ENCODE data around the gene TJAP1.
"Not testable (repeated sequence)": the region's sequence is repeated elsewhere in the genome, so short reads cannot be mapped to it uniquely, and the experiment has no call there.

The TJAP1 gene

DNA sequence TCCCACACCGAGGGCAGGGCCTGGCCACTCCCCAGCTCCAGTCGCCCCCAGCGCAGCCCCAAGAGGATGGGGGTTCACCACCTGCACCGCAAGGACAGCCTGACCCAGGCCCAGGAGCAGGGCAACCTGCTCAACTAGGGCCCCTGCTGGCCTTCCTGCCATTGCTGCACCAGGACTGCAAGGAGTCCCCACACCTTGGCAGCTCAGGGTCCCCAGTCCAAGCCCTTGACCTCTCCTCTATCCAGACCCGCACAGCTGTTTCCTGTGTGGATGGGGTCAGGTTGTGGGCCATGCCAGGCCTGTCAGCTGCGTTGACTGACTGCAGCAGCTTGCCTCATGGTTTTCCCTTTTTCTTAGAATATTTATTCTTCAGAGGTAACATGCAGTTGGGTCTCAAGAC, 28.3 kb downstream of the TJAP1 start:
- DNase-seq, result no peak

DNA sequence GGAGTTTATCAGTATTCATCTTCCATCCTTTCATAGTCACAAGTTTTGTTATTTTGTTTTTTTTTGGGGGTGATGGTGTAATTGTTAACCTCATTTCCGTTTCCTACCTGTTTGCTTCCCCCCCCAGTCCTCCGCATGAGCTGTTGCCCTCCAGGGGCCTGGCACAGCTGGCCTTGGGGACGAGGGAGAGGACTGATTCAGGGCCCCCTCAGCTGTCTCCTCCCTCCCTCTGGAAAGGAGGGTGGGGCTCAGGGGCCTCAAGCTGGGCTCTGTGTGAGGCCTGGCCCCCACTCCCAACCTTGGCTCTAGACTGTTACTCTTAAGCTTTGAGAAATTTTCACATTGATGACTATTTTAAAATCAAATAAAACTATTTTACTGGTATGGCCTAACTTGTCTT, 28.8 kb downstream of the TJAP1 start:
- no peak for DNase-seq

DNA sequence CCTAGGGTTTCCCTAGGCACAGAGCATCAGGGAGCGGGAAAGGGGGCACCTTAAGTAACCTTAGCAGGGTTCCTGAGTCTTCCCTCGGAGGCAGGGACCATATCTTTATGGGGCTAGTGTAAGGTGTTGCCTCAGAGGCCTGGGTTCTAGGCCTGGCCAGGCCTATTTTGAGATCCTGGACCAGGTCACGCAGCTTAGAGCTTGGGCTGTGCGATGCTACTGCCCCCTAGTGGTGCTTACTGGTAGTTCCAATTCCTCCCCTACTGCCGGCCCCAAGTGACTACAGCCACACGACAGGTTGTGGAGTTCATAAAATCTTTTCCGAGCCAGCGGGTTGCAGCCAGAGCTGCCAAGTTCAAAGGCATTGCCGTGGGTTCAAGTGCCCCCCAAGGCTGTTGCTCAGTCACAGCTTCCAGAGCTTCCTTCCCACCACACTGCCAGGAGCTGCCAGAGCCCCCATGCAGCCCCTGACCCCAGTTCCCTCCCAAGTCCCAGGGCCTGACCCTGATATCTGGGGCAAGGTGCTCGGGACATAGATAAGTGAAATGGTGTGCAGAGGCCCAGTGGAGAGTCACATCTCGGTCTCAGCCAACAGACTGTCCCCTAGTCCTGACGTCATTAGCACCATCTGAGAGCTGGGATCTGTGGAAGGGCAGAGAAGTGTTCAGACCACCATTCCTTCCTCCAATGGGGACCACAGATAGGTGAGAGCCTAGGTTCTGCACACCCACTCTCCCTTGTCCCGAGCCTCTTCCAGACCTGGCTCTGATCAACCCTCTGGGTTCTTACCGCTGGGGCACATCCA, 29.5 kb downstream of the TJAP1 start:
- peak; percentile 84 for DNase-seq

DNA sequence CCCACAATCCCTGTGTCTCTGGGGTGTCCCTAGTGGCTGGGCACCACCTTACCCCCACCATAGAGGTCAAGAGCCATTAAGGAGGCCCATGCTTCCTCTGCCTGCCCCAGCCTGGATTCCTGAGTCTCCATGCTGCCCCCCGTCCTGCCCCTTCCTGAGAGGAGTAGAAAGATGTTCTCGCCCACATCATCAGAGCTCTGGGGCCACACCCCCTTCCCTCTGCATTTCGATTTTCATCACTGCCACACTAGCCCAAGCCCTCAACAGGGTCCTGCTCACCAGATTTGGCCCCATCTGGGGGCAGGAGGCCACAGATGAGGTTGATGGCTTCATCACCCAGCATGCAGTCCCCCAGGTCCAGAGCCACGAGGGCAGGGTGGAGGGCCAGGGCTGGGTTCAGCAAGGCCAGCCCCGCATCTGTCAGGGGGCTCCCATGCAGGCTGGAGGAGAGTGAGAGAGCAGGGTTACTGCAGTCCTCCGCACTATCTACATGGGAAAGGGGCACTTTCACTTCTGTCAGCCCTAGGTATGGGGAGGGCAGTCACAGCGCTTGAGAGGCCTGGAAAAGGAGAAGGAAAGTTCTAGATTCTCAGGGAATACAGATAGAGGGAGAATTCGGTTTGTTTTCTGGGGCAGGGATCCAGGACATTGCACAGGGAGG, 31.2 kb downstream of the TJAP1 start:
- no peak for DNase-seq

DNA sequence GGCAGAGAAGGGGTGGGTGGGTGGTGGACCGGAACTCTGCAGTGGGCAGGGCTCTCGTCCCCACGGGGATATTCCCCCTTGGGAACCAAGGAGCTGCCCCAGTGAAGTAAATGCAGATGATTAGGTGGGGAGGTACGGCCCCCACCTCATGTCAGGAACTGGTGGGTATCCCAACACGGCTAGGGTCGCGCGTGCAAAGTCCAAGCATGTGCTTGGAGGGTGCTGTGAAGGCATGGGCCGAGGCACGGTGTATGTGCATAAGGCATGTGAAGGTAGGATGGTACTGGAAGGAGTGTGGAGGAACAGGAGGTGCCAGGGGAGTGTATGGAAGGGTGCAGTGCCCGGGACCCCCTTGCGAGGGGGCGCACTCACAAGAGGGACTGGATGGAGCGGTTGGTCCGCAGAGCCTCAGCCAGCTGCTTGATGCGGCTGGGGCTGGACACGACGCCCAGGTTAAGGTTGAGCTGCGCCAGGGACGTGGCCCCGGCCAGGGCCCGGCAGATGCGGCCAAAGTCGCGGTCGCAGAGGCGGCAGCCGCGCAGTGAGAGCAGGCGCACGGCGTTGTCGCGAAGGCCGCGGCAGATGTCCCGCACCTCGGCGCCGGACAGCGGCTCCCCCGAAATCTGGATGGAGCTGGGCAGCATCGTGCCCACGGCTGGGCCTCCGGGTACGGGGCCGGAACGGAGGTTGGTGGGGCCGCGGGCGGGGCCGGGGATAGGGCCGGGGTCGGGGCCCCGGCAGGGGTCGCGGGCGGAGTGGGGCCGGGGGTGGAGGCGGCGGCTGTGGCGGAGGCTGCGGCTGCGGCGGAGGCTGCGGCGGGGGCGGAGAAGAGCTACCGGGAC, 32.0 kb downstream of the TJAP1 start:
- no peak for DNase-seq

DNA sequence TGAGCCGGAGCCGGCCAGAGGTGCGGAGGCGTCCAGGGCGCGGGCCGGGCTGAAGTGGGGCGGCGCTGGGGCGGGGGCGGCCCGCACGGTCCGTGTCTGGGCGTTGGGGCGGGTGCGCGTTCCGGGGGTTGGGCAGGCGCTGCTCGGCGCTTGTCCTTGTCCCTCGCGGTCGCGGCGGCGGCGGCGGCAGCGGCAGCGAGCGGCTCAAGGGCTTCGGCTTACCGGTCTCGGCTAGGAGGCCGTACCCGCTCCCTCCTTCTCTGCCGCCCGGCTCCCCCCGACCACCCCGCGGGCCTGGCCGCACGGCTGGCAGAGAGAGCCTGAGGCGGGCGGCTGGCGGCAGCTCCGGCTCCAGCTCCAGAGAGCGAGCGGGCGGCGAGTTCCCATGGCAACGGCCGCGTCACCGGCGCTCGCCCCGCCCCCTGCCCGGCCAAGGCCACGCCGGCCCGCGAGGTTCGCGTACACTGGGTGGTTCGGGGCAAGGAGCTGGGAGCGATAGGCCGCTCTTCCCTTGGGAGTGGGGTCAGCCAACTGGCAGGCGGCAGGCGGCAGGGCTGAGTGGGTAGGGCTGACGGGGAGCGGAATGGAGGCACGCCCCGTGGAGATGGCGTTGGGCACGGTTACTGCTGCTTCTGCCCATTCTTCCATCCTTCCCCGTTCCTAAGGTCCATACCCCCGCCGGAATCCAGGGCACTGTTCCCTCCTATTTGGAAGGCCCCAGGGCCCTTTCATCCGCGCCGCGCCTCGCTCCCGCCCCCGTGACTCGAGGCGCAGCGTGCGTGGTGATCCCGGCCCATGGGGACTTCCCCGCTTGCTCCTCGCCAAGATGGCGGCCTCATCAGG, 32.8 kb downstream of the TJAP1 start, which contains the start of gene LRRC73:
LRRC73 (minus strand) TSS at position 363 of the 843 bp plus-strand sequence. CDS start 561 bp downstream, outside the sequence.
- DNase-seq, result peak; percentile 79

DNA sequence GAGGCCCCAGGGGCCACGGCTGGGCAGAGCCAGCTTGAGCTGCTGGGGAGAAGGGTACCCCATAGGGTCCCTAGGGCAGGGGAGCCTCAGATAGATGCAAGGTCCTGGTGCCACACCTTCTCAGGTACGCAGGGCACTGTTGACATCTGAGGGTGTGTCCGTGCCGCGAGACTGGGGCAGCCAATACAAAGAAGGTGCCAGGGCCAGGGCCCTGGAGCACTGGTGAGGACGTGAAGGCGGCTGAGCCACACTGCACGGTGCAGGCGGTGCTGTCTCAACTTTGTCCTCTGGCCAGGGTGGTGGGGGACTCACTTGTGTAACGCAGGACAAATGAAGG, 33.4 kb downstream of the TJAP1 start:
- no peak for DNase-seq

DNA sequence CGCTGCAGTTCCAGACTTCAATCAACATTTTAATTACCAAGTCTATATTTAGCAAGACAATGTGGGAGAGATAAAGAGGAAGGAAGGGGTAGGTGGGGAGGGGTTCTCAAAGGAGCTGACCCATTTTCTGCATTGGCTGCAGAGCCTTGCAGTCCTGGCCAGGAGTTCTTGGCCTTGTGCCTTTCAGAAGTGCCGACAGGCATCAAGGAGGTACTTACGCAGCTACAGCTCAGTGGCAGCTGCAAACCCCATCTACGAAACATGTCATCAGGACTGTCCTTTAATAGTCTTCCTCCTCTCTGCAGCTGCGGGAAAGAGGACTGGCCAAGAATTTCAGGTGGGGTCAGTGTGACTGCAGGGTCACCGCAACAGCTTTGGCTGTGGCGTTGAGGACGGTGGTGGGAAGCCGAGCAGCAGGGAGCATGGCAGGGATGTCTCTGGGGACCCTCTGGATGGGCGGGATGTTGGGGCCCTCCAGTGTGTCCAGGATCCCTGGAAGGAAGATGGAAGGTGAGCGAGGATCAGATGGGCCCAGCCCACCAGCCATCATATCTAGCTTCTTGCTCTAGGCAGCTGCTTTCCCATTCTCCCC, 34.5 kb downstream of the TJAP1 start:
- DNase-seq, result no peak

DNA sequence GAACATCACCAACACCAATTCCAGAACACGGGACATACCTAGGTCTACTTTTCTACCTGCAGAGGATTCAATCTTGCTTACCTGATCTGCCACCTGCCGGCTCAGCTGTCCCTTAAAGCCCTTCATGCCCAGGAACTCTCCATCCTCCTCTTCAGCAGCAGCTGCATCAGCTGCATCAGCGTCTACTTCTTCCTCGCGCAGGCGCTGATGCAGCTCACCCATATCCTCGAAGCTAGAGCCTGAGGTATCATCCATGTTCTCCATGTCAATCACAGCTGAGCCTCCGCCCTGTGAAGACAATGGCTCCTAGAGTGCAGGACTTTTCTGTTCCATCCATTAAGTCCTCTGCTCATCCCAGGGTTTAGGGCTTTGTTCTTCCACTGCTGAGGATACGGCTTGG, 38.4 kb downstream of the TJAP1 start:
- DNase-seq, result no peak

DNA sequence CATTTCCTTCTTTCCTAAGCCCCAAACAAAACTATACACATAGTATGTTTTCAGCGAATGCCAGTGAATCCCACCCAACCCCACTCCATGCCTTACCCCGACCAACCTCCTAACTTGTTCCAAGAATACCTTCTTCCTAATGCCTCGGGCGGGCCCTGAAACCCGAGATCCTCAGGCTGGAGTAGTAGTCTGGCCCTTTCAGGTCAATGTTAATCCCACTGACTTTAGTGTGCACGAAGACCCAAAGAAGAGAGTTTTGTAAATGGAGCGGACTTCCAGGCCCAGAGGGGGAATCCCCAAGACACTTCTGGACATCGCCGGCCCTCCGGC, 39.0 kb downstream of the TJAP1 start:
- no peak for DNase-seq

DNA sequence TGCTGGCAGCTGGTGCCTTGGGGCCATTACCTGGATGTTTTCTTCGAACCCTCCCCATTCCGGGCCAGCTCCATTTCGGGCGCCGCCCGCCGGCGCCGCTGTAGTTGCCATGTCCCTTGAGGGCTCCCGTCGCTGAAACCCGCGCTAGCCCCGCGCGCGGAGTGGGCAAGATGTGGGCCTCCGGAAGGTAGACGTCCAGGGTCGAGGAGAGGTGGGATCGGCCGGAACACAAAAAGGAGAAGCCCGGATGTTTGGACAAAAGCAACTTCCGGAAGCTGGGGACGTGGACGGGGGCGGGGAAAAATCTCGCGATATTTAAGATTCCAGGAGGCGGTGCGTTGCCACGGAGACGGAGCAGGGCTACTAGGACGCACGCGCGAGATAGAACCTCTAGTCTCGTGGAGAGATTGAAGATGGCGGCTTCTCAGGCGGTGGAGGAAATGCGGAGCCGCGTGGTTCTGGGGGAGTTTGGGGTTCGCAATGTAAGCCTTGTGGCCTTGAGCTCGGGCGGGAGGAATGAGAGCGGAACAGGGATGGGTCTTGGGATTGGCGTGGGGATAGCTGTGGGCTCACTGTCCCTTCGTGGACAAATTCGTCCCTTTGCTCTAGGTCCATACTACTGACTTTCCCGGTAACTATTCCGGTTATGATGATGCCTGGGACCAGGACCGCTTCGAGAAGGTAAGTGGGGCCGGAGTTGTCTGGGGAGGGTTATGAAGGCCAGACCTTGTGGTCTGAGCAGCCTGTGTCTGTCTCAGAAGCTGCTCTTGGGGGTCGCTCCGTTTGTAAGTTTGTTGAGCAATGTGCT, 39.5 kb downstream of the TJAP1 start, which contains the start of the genes POLR1C and YIPF3:
POLR1C (plus strand) TSS at position 393 of the 808 bp plus-strand sequence; CDS start at position 414, 21 bp downstream.
YIPF3 (minus strand) TSS at position 230 of the 808 bp plus-strand sequence; CDS start at position 111, 119 bp downstream.
- DNase-seq, result peak; percentile 98

DNA sequence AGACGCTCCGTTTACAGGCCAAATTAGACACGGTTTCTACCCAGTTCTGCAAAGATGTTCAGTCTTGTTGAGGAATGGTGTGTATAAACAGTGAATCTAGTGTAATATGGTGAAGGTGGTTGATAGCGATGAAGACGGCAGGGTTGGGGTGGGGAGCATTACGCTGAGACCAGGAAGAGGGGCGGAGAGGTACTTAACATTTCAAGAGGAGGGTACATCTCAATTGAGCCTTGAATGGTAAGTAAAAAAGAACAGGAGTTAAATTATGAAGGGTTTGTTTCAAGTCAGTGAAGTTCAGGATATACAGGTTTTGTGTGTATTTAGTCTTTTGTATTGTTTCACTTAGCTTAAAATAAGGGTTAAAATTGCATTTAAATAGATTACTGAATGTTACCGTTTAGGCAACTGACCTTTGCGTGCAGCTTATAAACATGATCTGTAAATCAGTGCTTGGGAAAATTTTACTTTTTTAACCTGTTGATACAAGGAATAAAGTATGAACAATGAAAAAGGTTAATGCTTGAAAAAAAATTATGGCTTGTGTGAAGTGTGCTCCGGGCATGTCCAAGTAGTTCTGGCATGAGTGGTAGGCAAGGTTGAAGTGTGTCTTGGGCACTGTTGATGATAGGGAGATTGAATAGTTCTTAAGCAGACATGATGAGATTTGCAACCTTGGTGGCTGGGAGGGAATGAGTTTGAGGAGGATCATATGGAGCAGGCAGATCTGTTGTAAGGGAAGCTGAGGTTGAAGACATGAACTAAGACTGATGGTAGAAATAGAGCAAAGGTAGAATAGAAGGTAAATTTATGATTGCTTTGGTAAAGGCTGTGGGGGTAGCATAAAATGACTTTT, 40.4 kb downstream of the TJAP1 start:
- no peak for DNase-seq

DNA sequence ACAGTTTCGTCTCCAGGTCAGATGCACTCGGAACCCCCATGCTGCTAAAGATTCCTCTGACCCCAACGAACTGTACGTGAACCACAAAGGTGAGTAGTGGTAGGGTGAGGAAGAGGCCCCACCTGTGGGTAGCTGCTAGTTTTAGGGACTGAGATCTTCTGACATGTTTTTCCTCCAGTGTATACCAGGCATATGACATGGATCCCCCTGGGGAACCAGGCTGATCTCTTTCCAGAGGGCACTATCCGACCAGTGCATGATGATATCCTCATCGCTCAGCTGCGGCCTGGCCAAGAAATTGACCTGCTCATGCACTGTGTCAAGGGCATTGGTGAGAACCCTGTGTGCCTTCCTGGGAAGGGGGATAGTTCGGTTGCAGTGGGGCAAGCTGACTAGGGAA, 42.7 kb downstream of the TJAP1 start:
- DNase-seq, result no peak

DNA sequence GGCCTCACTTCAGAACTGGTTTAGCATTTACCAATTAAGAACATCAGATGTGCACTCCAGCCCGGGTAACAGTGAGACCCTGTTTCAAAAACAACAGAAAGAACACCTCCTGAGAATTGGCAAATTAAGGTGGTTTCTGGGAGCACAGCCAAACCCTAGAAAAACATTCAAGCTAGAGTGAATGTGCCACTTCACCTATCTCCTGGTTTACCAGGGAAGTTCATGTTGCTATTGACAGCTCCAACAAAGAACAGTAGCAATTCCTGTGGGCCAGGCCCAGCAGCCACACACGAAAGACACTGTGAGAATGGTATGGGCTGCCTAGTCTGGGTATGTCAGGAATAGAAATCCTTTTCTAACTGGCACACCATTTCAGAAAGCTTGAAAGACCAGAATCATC, 44.5 kb downstream of the TJAP1 start:
- no peak for DNase-seq

DNA sequence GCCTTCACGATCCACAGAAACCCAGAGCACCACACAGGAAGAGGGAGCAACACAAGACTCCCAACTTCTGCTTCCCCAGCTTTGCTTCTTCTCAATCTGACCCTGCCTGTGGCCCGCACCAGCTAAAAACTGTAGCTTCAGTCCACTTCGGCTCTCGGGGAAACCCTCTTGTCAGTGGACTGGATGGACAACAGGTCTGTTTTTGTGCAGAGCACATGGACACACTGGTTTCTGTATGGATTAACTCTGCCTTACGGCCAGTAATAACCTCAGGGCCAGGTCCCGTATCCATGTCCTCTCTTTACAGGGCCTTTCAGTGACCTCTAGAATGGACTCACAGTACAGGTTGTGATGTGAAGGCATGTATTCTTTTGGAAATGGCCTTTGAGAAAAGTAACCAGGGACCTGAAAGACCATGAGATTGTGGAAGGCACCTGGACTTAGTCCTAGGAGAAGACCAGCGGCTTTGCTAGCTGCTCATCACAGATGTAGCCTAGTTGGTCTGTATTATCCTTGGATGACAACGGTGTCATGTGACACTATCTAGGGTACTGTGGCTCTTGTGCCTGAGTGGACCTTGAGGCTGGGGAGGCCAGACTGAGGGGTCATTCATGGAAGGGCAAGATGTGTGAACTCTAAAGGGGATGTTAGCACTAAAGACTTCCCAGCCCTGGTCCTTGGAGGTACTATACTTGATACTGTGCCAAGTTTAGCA, 45.3 kb downstream of the TJAP1 start:
- DNase-seq, result no peak

DNA sequence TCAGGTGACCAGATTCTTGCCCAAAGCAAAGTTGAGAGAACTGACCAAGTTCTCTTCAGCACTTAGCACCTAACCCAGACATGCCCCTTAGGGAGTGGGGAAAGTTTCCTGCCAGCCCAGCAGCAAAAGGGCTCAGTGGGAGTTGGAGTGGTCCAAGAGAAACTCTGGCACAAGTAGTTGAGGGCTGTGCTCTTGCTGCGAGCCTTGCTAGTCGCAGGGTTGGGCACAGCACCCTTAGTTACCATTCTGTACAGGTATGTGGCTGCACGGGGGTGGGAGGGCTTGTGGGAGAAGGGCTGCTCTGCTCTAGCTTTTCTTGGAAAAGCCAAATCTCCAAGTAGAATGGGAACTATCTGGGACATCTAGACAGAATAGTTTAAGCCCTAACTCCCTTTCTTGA, 45.9 kb downstream of the TJAP1 start:
- DNase-seq, result no peak

DNA sequence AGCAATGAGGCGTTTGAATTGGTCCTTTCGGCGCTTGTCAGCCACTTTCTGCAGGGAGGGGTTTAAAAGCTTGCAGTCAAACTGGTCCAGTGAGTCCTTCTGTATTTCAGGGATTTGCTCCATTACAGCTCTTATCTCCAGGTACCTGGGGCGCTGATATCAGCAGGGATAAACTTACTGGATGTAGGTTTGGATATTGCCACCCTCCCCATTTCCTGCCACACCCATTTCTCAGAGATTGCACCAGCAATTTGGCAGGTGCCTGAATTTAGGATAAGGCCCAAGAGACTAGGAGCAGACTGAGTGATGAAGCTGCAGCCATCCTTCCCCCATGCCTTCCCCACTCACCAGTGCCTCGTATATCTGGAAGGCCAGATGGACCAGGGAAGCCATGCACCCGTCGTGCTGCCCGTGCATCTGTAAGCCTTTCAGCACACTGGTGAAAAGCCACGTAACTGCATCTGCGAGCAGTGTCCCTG, 47.2 kb downstream of the TJAP1 start:
- no peak for DNase-seq

DNA sequence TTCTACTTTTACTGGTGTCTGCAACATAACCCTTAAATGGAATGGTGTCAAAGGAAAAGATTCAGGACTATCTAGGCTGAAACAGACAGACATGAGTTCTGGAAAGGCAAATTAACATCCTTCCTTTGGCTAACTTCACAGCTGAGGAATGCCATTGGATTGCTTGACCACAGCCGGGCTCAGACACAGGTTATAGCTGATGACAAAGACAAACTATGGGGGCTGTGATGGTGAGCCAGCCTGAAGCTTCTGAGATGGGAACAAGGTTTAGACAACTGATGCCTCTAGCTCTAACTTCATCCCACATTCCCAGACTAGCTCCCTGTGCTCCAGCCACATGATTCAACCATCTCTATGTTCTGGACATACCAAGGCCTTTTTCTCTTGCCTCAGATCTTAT, 54.8 kb downstream of the TJAP1 start:
- DNase-seq, result no peak

DNA sequence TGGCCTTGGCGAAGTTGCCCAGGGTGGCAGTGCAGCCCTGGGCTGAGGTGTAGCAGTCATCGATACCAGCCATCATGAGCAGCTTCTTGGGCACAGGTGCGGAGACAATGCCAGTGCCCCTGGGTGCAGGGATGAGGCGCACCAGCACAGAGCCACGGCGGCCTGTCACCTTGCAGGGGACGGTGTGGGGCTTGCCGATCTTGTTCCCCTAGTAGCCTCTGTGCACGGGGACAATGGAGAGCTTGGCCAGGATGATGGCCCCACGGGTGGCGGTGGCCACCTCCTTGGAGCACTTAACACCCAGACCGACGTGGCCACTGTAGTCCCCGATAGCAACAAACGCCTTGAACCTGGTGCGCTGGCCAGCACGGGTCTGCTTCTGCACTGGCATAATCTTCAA, 61.6 kb downstream of the TJAP1 start:
- DNase-seq, result not testable (repeated sequence)

Data from stimulated activated CD4-positive, alpha-beta T cell treated with anti-CD3 and anti-CD28 coated beads, Interleukin-4, amount 100 ng/mL, for 24 hours (primary cell).